ENCODE results near the gene ATP9B.

GRCh38 chr18:79068341-79068936 is 755 bp upstream of the ATP9B start:
- TF ChIP-seq ZNF274 (IDR thresholded peaks at IDR 0.05; ENCODE audit: low read depth, low read length), result no peak
- TF ChIP-seq YY1 (IDR thresholded peaks at IDR 0.05; ENCODE audit: insufficient read depth, insufficient read length), result no peak
